ENCODE measurements around the gene CACNA1H. TPM values are rescaled to one million over a fixed set of nuclear protein-coding genes. Genes with fewer than 3 reads are reported as not detected.
"Not testable (repeated sequence)": the region's sequence is repeated elsewhere in the genome, so short reads cannot be mapped to it uniquely, and the experiment has no call there.

CACNA1H gene
- total RNA-seq, 1 donor from 2014 or later: 0.02 TPM

- no peak for DNase-seq
- POLR2A ChIA-PET: no interaction called here
- Mint-ChIP-seq H3K4me3 (no peak overlapping the region), H3K4me1 (no peaks in the 10 kb centered on the region), H3K27me3 (no peaks in the 10 kb centered on the region), H3K36me3 (ENCODE audit: low read depth) (no peaks in the 10 kb centered on the region), H3K27ac (no peak overlapping the region), H3K9me3 (no peaks in the 10 kb centered on the region)
- TF ChIP-seq CTCF (IDR thresholded peaks at IDR 0.05): no peak
- ATAC-seq (ENCODE audit: low read depth): no peak
- CTCF ChIA-PET: no interaction called here
- intact Hi-C loops (cut with micrococcal nuclease): no loop called here
These were observed 29.4 kb downstream of the CACNA1H start for GRCh38 chr16:1182316-1182671.

DNA sequence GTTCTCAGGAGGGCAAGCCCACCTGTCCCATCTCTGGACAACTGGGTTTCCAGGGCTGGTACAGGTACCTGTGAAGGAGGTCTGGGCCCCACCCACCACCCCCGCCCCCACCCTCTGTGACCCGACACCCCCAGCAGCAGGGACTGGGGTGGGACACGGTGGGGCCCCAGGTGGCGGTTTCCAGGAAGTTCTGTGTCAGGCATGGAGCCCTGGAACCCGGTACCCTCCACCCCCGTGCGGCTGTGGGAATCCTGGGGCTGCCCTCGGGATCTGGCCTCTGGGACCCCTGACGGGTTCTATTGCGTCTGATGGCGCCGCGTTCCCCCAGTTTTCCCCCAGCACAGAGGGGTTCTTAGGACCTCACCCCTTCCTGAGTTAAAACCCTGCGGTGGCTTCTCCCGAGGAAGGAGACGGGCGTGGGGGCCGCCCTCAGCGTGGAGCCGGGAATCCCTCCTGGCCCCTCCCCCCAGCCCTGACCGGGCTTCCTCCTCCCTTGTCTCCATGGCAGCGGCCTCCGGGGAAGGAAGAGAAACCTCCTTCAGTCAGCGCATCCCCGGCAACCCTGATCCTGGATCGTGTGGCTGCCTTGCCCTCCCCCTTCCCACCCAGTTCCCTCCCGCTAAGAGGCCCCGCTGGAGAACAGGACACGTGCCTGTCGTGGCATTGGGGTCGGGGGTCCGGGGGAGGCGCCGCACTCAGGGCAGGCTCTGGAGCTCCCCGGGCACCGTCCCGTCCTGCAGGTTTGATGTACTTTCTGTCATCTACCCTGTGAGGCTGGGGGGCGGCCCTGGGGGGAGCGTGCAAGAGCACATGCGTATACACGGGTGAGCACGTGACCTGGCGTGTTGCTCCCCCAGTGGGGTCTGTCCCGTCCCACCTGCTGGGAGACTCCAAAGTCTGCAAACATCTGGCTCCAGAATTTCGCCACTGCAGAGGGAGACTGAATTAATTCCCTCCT lies 30.3 kb downstream of the CACNA1H start:
- intact Hi-C loops (cut with micrococcal nuclease): no loop called here
- ChIA-PET CTCF (no interaction called here), POLR2A (no interaction called here)
- Mint-ChIP-seq H3K27me3 (no peaks in the 10 kb centered on the region), H3K4me1 (no peaks in the 10 kb centered on the region), H3K9me3 (no peaks in the 10 kb centered on the region), H3K4me3 (no peak overlapping the region), H3K27ac (no peak overlapping the region), H3K36me3 (ENCODE audit: low read depth) (no peaks in the 10 kb centered on the region)
- TF ChIP-seq CTCF (IDR thresholded peaks at IDR 0.05): no peak
- ATAC-seq (ENCODE audit: low read depth): no peak
- no peak for DNase-seq

DNA sequence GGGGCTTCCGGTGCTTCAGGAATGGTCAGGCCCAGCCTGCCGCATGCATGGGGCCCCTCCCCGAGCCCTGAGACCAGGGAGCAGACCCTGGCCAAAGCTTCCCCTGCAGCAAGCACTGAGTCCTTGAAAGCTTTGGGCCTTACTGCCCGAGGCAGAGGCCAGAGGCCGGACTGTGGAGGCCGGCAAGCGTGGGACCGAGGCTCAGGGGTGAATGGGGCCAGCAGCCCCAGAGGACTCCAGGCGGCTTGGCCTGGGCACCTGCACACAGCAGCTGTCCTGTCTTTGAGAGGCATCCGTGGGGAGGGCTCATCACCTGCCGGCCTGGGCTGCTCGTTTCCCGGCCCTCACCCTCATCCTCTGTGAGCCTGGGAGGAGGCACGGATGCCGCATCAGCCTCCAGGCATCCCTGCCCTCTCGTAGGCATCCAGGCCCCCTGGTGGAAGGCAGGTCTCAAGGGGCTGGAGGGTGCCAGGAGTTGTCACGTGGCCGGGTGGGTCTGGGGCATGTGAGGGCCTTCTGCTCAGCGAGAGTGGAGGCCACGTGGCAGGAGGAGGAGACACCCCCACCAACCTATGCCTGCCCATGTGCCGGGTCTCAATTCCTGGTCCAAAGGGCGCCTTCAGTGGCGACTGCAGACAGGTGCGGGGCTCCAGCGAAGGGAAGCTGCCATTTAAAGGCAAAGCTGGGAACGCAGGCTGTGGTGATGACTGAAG lies 31.4 kb downstream of the CACNA1H start:
- Mint-ChIP-seq H3K9me3 (no peaks in the 10 kb centered on the region), H3K27me3 (no peaks in the 10 kb centered on the region), H3K4me1 (no peaks in the 10 kb centered on the region), H3K27ac (no peak overlapping the region), H3K36me3 (ENCODE audit: low read depth) (no peaks in the 10 kb centered on the region), H3K4me3 (no peak overlapping the region)
- CTCF ChIA-PET: no interaction called here
- ATAC-seq (ENCODE audit: low read depth) (no peak), DNase-seq (no peak)
- no peak for TF ChIP-seq CTCF (IDR thresholded peaks at IDR 0.05)
- intact Hi-C loops (cut with micrococcal nuclease): no loop called here
- POLR2A ChIA-PET: no interaction called here

- ATAC-seq (ENCODE audit: low read depth) (no peak), DNase-seq (no peak)
- ChIA-PET POLR2A (no interaction called here), CTCF (no interaction called here)
- no peak overlapping the region for H3K4me3 Mint-ChIP-seq
- H3K4me1 Mint-ChIP-seq: no peaks in the 10 kb centered on the region
- H3K27me3 Mint-ChIP-seq: no peaks in the 10 kb centered on the region
- no peak overlapping the region for H3K27ac Mint-ChIP-seq
- intact Hi-C loops (cut with micrococcal nuclease): no loop called here
- H3K36me3 Mint-ChIP-seq (ENCODE audit: low read depth): no peaks in the 10 kb centered on the region
- no peaks in the 10 kb centered on the region for H3K9me3 Mint-ChIP-seq
- TF ChIP-seq CTCF (IDR thresholded peaks at IDR 0.05): no peak
These were observed 32.1 kb downstream of the CACNA1H start for GRCh38 chr16:1184980-1185379.

GRCh38 chr16:1185460-1186207 lies 32.7 kb downstream of the CACNA1H start:
- H3K27me3 Mint-ChIP-seq; intact Hi-C loops (cut with micrococcal nuclease); H3K36me3 Mint-ChIP-seq (ENCODE audit: low read depth); ATAC-seq (ENCODE audit: low read depth); POLR2A ChIA-PET; H3K4me3 Mint-ChIP-seq; H3K27ac Mint-ChIP-seq; H3K4me1 Mint-ChIP-seq; H3K9me3 Mint-ChIP-seq; CTCF ChIA-PET; DNase-seq: not testable (repeated sequence)
